ENCODE measurements around the gene CGGBP1. TPM values are rescaled to one million over a fixed set of nuclear protein-coding genes. Genes with fewer than 3 reads are reported as not detected.
A peak's percentile ranks its signal among the peaks of the same experiment; 100 is the strongest.

The CGGBP1 gene
- total RNA-seq, 4 donors from 2014 or later: 86.2 to 130 (median 96.8) TPM

GRCh38 chr3:88057630-88058305 is 1.0 kb downstream of the CGGBP1 start:
- Histone ChIP-seq H3K9me3 (no peaks in the 10 kb centered on the region), H3K4me3 (peak overlapping the region; percentile 59 to 87), H3K27ac (peak overlapping the region; percentile 96 to 97), H3K36me3 (no peaks in the 10 kb centered on the region), H3K27me3 (no peaks in the 10 kb centered on the region), H3K4me1 (peaks cover 0 to 6% of the 10 kb centered on the region in 2 donors)
- intact Hi-C loops (cut with DNase I; ENCODE audit: low total_unique reads): no loop called here
- no peak for DNase-seq
- TF ChIP-seq CTCF (IDR thresholded peaks at IDR 0.05): no peak
- TF ChIP-seq POLR2A (IDR thresholded peaks at IDR 0.05): no peak

GRCh38 chr3:88046766-88047165 is 12.0 kb downstream of the CGGBP1 start:
- intact Hi-C loops (cut with DNase I; ENCODE audit: low total_unique reads): no loop called here

GRCh38 chr3:88044411-88044810 is 14.4 kb downstream of the CGGBP1 start:
- DNase-seq: no peak
- Histone ChIP-seq H3K36me3 (no peaks in the 10 kb centered on the region), H3K4me3 (no peak overlapping the region), H3K4me1 (no peaks in the 10 kb centered on the region), H3K9me3 (no peaks in the 10 kb centered on the region), H3K27me3 (no peaks in the 10 kb centered on the region), H3K27ac (no peak overlapping the region)
- TF ChIP-seq CTCF (IDR thresholded peaks at IDR 0.05) (no peak), POLR2A (IDR thresholded peaks at IDR 0.05) (no peak)
- intact Hi-C loops (cut with DNase I; ENCODE audit: low total_unique reads): no loop called here

More at GRCh38 chr3:88046766-88047165, 12.0 kb downstream of the CGGBP1 start:
- Histone ChIP-seq H3K4me1 (no peaks in the 10 kb centered on the region), H3K4me3 (no peak overlapping the region), H3K27me3 (no peaks in the 10 kb centered on the region), H3K36me3 (no peaks in the 10 kb centered on the region), H3K27ac (no peak overlapping the region), H3K9me3 (no peaks in the 10 kb centered on the region)
- TF ChIP-seq POLR2A (IDR thresholded peaks at IDR 0.05) (no peak), CTCF (IDR thresholded peaks at IDR 0.05) (no peak)
- no peak for DNase-seq

- no peaks in the 10 kb centered on the region for H3K27me3 ChIP-seq
- no peak overlapping the region for H3K4me3 ChIP-seq
- no peaks in the 10 kb centered on the region for H3K4me1 ChIP-seq
- H3K9me3 ChIP-seq: no peaks in the 10 kb centered on the region
- DNase-seq: no peak
- intact Hi-C loops (cut with DNase I; ENCODE audit: low total_unique reads): no loop called here
- no peak overlapping the region for H3K27ac ChIP-seq
- TF ChIP-seq POLR2A (IDR thresholded peaks at IDR 0.05) (no peak), CTCF (IDR thresholded peaks at IDR 0.05) (no peak)
- H3K36me3 ChIP-seq: no peaks in the 10 kb centered on the region
Measured at GRCh38 chr3:88041005-88041404, 17.8 kb downstream of the CGGBP1 start.

GRCh38 chr3:88040529-88040928 is 18.3 kb downstream of the CGGBP1 start:
- no peak overlapping the region for H3K4me3 ChIP-seq
- intact Hi-C loops (cut with DNase I; ENCODE audit: low total_unique reads): no loop called here

More at GRCh38 chr3:88040529-88040928, 18.3 kb downstream of the CGGBP1 start:
- no peak overlapping the region for H3K27ac ChIP-seq
- H3K9me3 ChIP-seq: no peaks in the 10 kb centered on the region
- no peak for DNase-seq
- H3K27me3 ChIP-seq: no peaks in the 10 kb centered on the region
- no peaks in the 10 kb centered on the region for H3K4me1 ChIP-seq
- no peak for TF ChIP-seq POLR2A (IDR thresholded peaks at IDR 0.05)
- no peak for TF ChIP-seq CTCF (IDR thresholded peaks at IDR 0.05)
- H3K36me3 ChIP-seq: no peaks in the 10 kb centered on the region
